T-helper 2 cell treated with Interferon-gamma antibody and Interleukin-4, amounts not matched to agents 5 μg/mL and 100 μg/mL, for 36 hours (primary cell): ENCODE data around the gene PPP2R5C.
A peak's percentile ranks its signal among the peaks of the same experiment; 100 is the strongest.

Source experiments
- DNase-seq: peaks from one replicate; pipeline ENCODE4 v3.0.0; 2021; ENCODE audit warnings: low spot score
- H3K27ac Mint-ChIP-seq: one replicate; pipeline ENCODE4 v1.8.0; 2021; ENCODE audit warnings: mild to moderate bottlenecking, mixed read lengths
- H3K27me3 Mint-ChIP-seq: one replicate; pipeline ENCODE4 v1.8.0; 2021; ENCODE audit warnings: low read depth, mixed read lengths
- H3K36me3 Mint-ChIP-seq: one replicate; pipeline ENCODE4 v1.8.0; 2021; ENCODE audit warnings: low read depth, mixed read lengths
- H3K4me1 Mint-ChIP-seq: one replicate; pipeline ENCODE4 v1.8.0; 2021; ENCODE audit warnings: low read depth, mixed read lengths
- H3K4me3 Mint-ChIP-seq: one replicate; pipeline ENCODE4 v1.8.0; 2022; ENCODE audit warnings: mild to moderate bottlenecking, moderate library complexity, mixed read lengths
- H3K9me3 Mint-ChIP-seq: one replicate; pipeline ENCODE4 v1.8.0; 2021; ENCODE audit warnings: mixed read lengths

The PPP2R5C gene

GRCh38 chr14:101954501-101954900, 193.0 kb downstream of the PPP2R5C start:
- H3K27ac Mint-ChIP-seq = no peak overlapping the region
- peaks cover 1% of the 10 kb centered on the region for H3K4me1 Mint-ChIP-seq
- no peaks in the 10 kb centered on the region for H3K9me3 Mint-ChIP-seq
- no peaks in the 10 kb centered on the region for H3K36me3 Mint-ChIP-seq
- DNase-seq = no peak
- no peak overlapping the region for H3K4me3 Mint-ChIP-seq
- no peaks in the 10 kb centered on the region for H3K27me3 Mint-ChIP-seq

GRCh38 chr14:101955695-101956161, 194.2 kb downstream of the PPP2R5C start:
- no peaks in the 10 kb centered on the region for H3K27me3 Mint-ChIP-seq
- H3K36me3 Mint-ChIP-seq = no peaks in the 10 kb centered on the region
- no peaks in the 10 kb centered on the region for H3K9me3 Mint-ChIP-seq
- H3K4me1 Mint-ChIP-seq = peaks cover 4% of the 10 kb centered on the region
- no peak overlapping the region for H3K27ac Mint-ChIP-seq
- DNase-seq = no peak
- no peak overlapping the region for H3K4me3 Mint-ChIP-seq

- no peak for DNase-seq
- Mint-ChIP-seq H3K9me3 (no peaks in the 10 kb centered on the region), H3K27ac (no peak overlapping the region), H3K4me3 (no peak overlapping the region), H3K27me3 (no peaks in the 10 kb centered on the region), H3K4me1 (peaks cover 6% of the 10 kb centered on the region), H3K36me3 (no peaks in the 10 kb centered on the region)
Measured at GRCh38 chr14:101956179-101956885, 194.8 kb downstream of the PPP2R5C start.

GRCh38 chr14:101957406-101958234, 196.1 kb downstream of the PPP2R5C start:
- Mint-ChIP-seq H3K27ac (no peak overlapping the region), H3K9me3 (no peaks in the 10 kb centered on the region), H3K4me3 (no peak overlapping the region), H3K4me1 (peaks cover 8% of the 10 kb centered on the region), H3K27me3 (no peaks in the 10 kb centered on the region), H3K36me3 (no peaks in the 10 kb centered on the region)
- no peak for DNase-seq

- Mint-ChIP-seq H3K4me3 (no peak overlapping the region), H3K27ac (no peak overlapping the region), H3K4me1 (peaks cover 8% of the 10 kb centered on the region), H3K27me3 (no peaks in the 10 kb centered on the region), H3K36me3 (no peaks in the 10 kb centered on the region), H3K9me3 (no peaks in the 10 kb centered on the region)
- no peak for DNase-seq
Measured at GRCh38 chr14:101958418-101959180, 197.1 kb downstream of the PPP2R5C start.

GRCh38 chr14:101959277-101959676, 197.8 kb downstream of the PPP2R5C start:
- H3K4me3 Mint-ChIP-seq = no peak overlapping the region
- H3K4me1 Mint-ChIP-seq = peaks cover 12% of the 10 kb centered on the region
- H3K36me3 Mint-ChIP-seq = no peaks in the 10 kb centered on the region
- no peaks in the 10 kb centered on the region for H3K27me3 Mint-ChIP-seq
- H3K27ac Mint-ChIP-seq = no peak overlapping the region
- DNase-seq = no peak
- no peaks in the 10 kb centered on the region for H3K9me3 Mint-ChIP-seq

GRCh38 chr14:101960225-101960624, 198.7 kb downstream of the PPP2R5C start:
- H3K9me3 Mint-ChIP-seq = no peaks in the 10 kb centered on the region
- no peaks in the 10 kb centered on the region for H3K27me3 Mint-ChIP-seq
- no peak for DNase-seq
- no peak overlapping the region for H3K27ac Mint-ChIP-seq
- no peak overlapping the region for H3K4me3 Mint-ChIP-seq
- H3K36me3 Mint-ChIP-seq = no peaks in the 10 kb centered on the region
- H3K4me1 Mint-ChIP-seq = peaks cover 10% of the 10 kb centered on the region

- peak; percentile 70 for DNase-seq
- Mint-ChIP-seq H3K36me3 (no peaks in the 10 kb centered on the region), H3K9me3 (no peaks in the 10 kb centered on the region), H3K27ac (no peak overlapping the region), H3K27me3 (no peaks in the 10 kb centered on the region), H3K4me3 (no peak overlapping the region), H3K4me1 (peaks cover 16% of the 10 kb centered on the region)
Measured at GRCh38 chr14:101961011-101961721, 199.7 kb downstream of the PPP2R5C start.

- no peaks in the 10 kb centered on the region for H3K27me3 Mint-ChIP-seq
- H3K4me3 Mint-ChIP-seq = no peak overlapping the region
- no peak overlapping the region for H3K27ac Mint-ChIP-seq
Measured at GRCh38 chr14:101961746-101962502, 200.4 kb downstream of the PPP2R5C start.

GRCh38 chr14:101962503-101962874, 201.0 kb downstream of the PPP2R5C start:
- Mint-ChIP-seq H3K27me3 (no peaks in the 10 kb centered on the region), H3K36me3 (no peaks in the 10 kb centered on the region), H3K9me3 (no peaks in the 10 kb centered on the region), H3K27ac (no peak overlapping the region), H3K4me1 (peaks cover 23% of the 10 kb centered on the region), H3K4me3 (no peak overlapping the region)
- DNase-seq = no peak

More at GRCh38 chr14:101961746-101962502, 200.4 kb downstream of the PPP2R5C start:
- Mint-ChIP-seq H3K4me1 (peaks cover 21% of the 10 kb centered on the region), H3K36me3 (no peaks in the 10 kb centered on the region), H3K9me3 (no peaks in the 10 kb centered on the region)
- no peak for DNase-seq

GRCh38 chr14:101963052-101963451, 201.5 kb downstream of the PPP2R5C start:
- H3K36me3 Mint-ChIP-seq = peaks cover 3% of the 10 kb centered on the region
- no peak overlapping the region for H3K4me3 Mint-ChIP-seq
- no peak overlapping the region for H3K27ac Mint-ChIP-seq
- H3K27me3 Mint-ChIP-seq = no peaks in the 10 kb centered on the region
- DNase-seq = no peak
- H3K9me3 Mint-ChIP-seq = no peaks in the 10 kb centered on the region
- peaks cover 28% of the 10 kb centered on the region for H3K4me1 Mint-ChIP-seq

- H3K36me3 Mint-ChIP-seq = peaks cover 7% of the 10 kb centered on the region
- H3K4me3 Mint-ChIP-seq = peak overlapping the region; percentile 81
- no peaks in the 10 kb centered on the region for H3K27me3 Mint-ChIP-seq
- no peaks in the 10 kb centered on the region for H3K9me3 Mint-ChIP-seq
- H3K4me1 Mint-ChIP-seq = peaks cover 29% of the 10 kb centered on the region
- no peak overlapping the region for H3K27ac Mint-ChIP-seq
- no peak for DNase-seq
Measured at GRCh38 chr14:101963656-101964296, 202.3 kb downstream of the PPP2R5C start.
